K562 (cell line): ENCODE data around the gene RFC2. TPM values are rescaled to one million over a fixed set of nuclear protein-coding genes. Genes with fewer than 3 reads are reported as not detected.

ENCODE experiments used
- CBX8 ChIP-seq: fragments of 200-600 bp; sonication (generic); IDR thresholded peaks from 2 replicates; pipeline ENCODE4 v1.6.1; 2012; ENCODE audit warnings: borderline replicate concordance, mixed run types, low read depth, mild to moderate bottlenecking, moderate library complexity, mixed read lengths, low read length, control low read depth, inconsistent platforms; ENCODE audit not compliant: poor library complexity, severe bottlenecking; ENCODE audit errors: extremely low read depth
- FOXJ2 ChIP-seq: fragments of 200-800 bp; sonication (Bioruptor generic); IDR thresholded peaks from 2 replicates; pipeline ENCODE4 v1.6.1; 2016; ENCODE audit warnings: missing genetic modification characterization, missing compliant biosample characterization
- POLR2G ChIP-seq: fragments of 200-400 bp; formaldehyde crosslinking; IDR thresholded peaks from 2 replicates; pipeline ENCODE4 v1.6.1; 2017; ENCODE audit warnings: low read depth, mild to moderate bottlenecking, antibody characterized with exemption, low read length, moderate library complexity
- SMAD1 ChIP-seq: fragments of 150-350 bp; IDR thresholded peaks from 2 replicates; pipeline ENCODE4 v1.6.1; 2014; ENCODE audit warnings: low read length, low read depth; ENCODE audit not compliant: partially characterized antibody
- SP1 ChIP-seq: sonication (generic); formaldehyde crosslinking; IDR thresholded peaks from 2 replicates; pipeline ENCODE4 v1.8.1; 2022; ENCODE audit warnings: mild to moderate bottlenecking, missing genetic modification reagents
- TAL1 ChIP-seq: fragments of 450-650 bp; IDR thresholded peaks from 2 replicates; pipeline ENCODE4 v1.6.1; 2016; ENCODE audit warnings: mild to moderate bottlenecking
- ZBTB33 ChIP-seq: sonication (generic); formaldehyde crosslinking; IDR thresholded peaks from 2 replicates; pipeline ENCODE4 v1.8.1; 2023; ENCODE audit warnings: mild to moderate bottlenecking, missing genetic modification reagents
- ZBTB49 ChIP-seq: sonication (generic); formaldehyde crosslinking; IDR thresholded peaks from 2 replicates; pipeline ENCODE4 v1.8.0; 2022; ENCODE audit warnings: missing genetic modification reagents, mild to moderate bottlenecking, borderline replicate concordance
- ZNF583 ChIP-seq: fragments of 250-450 bp; sonication (Bioruptor Pico); IDR thresholded peaks from 2 replicates; pipeline ENCODE4 v1.4.0; 2020
- polyA plus RNA-seq, 8 experiments: library from polyadenylated mRNA; depleted of rRNA in 4 of 8; stranded (reverse) in 5 of 8; unstranded in 3 of 8; fragments of >200 nt; fragmentation: Nextera tagmentation in 2 of 8; fragmentation: Illumina TruSeq in 1 of 8; extraction: Ambion mirVana in 2 of 8; extraction: Trizol in 1 of 8; gene quantifications; 2 replicates each; pipeline versions ENCODE4 v1.2.1 to v1.2.3, GENCODE V29; 2011 to 2014; ENCODE audit warnings: inconsistent platforms in 1 of 8, missing spikeins in 1 of 8
- total RNA-seq, 7 experiments: library from RNA; depleted of rRNA in 6 of 7; stranded (reverse); fragments of >200 nt in 6 of 7; fragmentation: Illumina TruSeq in 2 of 7; extraction: Trizol in 2 of 7; gene quantifications; 2 replicates each; pipeline versions ENCODE4 v1.2.1 to v1.2.3, GENCODE V29; 2011 to 2021; ENCODE audit warnings: low replicate concordance in 1 of 7

Gene RFC2
- total and polyA plus RNA-seq, 9 of the 15 experiments (the other 6 are each of a cell fraction or from before 2014, with no cell fraction given) = 32.5 to 161 (median 102) TPM

GRCh38 chr7:74185636-74186035, 68.6 kb downstream of the RFC2 start (continued):
- TF ChIP-seq ZBTB49 (CRISPR knock-in tag) (no peak), SP1 (no peak), POLR2G (no peak), SMAD1 (no peak), FOXJ2 (tag) (no peak), ZBTB33 (CRISPR knock-in tag) (no peak), CBX8 (no peak), ZNF583 (CRISPR knock-in tag) (no peak), TAL1 (no peak)
